HCT116 (cell line): ENCODE data around the gene BBS9. TPM values are rescaled to one million over a fixed set of nuclear protein-coding genes. Genes with fewer than 3 reads are reported as not detected.
"Not testable (repeated sequence)": the region's sequence is repeated elsewhere in the genome, so short reads cannot be mapped to it uniquely, and the experiment has no call there.

Source experiments
- ATAC-seq: fragments of 200-7000 bp; cut with Tn5 transposase; 2 replicates; pipeline ENCODE4 v1.9.1; 2020; ENCODE audit warnings: mild to moderate bottlenecking, moderate library complexity
- BruUV-seq: library from RNA; stranded (reverse); fragments of 400-500 nt; replicated peaks from 2 replicates; lab custom pipeline; 2021; lab: Mats Ljungman, UMichigan
- CTCF ChIA-PET: fragments of 300-600 bp; sonication (Branson Sonifier 250); formaldehyde crosslinking; loops from one replicate; lab custom pipeline; 2021; ENCODE audit warnings: antibody characterized with exemption; lab: Charles Lee
- POLR2A ChIA-PET: fragments of 300-600, 350-600 bp; sonication (Branson Sonifier 250); formaldehyde crosslinking; loops from one replicate; lab custom pipeline; 2021; ENCODE audit warnings: antibody characterized with exemption; lab: Charles Lee
- RAD21 ChIA-PET, 2 experiments: fragments of 300-600 bp; sonication (Branson Sonifier 250); formaldehyde crosslinking; loops; one replicate each; lab custom pipeline; 2023; ENCODE audit warnings: low total read pairs in 2 of 2; ENCODE audit not compliant: uncharacterized antibody in 2 of 2, unreplicated experiment in 2 of 2, low non-redundant PET in 1 of 2; lab: Charles Lee
- DNase-seq: peaks from one replicate; pipeline ENCODE4 v3.0.0-alpha.2; 2010; ENCODE audit warnings: low read depth, low spot score
- H2AFZ ChIP-seq: fragments of 200-600 bp; shearing (Covaris generic), sonication (generic); 2 replicates; pipeline ENCODE4 v1.6.1; 2017; ENCODE audit warnings: low read depth, mixed run types, mixed read lengths, antibody characterized with exemption, low read length; ENCODE audit not compliant: poor library complexity, severe bottlenecking
- H3K27ac ChIP-seq: 2 replicates; pipeline ENCODE4 v1.5.1; 2012; ENCODE audit warnings: low read depth, low read length
- H3K27me3 ChIP-seq: fragments of 200-600 bp; sonication (generic); 2 replicates; pipeline ENCODE4 v1.6.1; 2016; ENCODE audit warnings: mixed run types, low read length, mixed read lengths; ENCODE audit not compliant: insufficient read depth
- H3K36me3 ChIP-seq, 2 experiments: fragments of 200-500 bp in 1 of 2; fragments of 200-600 bp in 1 of 2; sonication (Bioruptor generic) in 1 of 2; sonication (generic) in 1 of 2; 2 replicates each; pipeline versions ENCODE4 v1.5.1 to v1.6.1; 2014 to 2016; ENCODE audit warnings: low read length in 2 of 2, inconsistent platforms in 1 of 2, mixed read lengths in 1 of 2, mixed run types in 1 of 2; ENCODE audit not compliant: insufficient read depth in 2 of 2, control insufficient read depth in 1 of 2
- H3K4me1 ChIP-seq, 2 experiments: fragments of 200-600 bp in 1 of 2; sonication (generic) in 1 of 2; 2 replicates each; pipeline versions ENCODE4 v1.5.1 to v1.6.1; 2012 to 2017; ENCODE audit warnings: low read length in 2 of 2, inconsistent platforms in 1 of 2, mild to moderate bottlenecking in 1 of 2, mixed read lengths in 1 of 2, mixed run types in 1 of 2, moderate library complexity in 1 of 2; ENCODE audit not compliant: insufficient read depth in 2 of 2, control insufficient read depth in 1 of 2
- H3K4me2 ChIP-seq: fragments of 200-600 bp; sonication (generic); 2 replicates; pipeline ENCODE4 v1.6.1; 2017; ENCODE audit warnings: mixed run types, low read length, mixed read lengths
- H3K4me3 ChIP-seq, 2 experiments: fragments of 200-600 bp in 1 of 2; sonication (generic) in 1 of 2; replicated peaks in 1 of 2; 2 replicates each; pipeline ENCODE4 v1.5.1; 2011 to 2016; ENCODE audit warnings: low read length in 2 of 2, control low read depth in 1 of 2, low read depth in 1 of 2, mild to moderate bottlenecking in 1 of 2, mixed read lengths in 1 of 2, mixed run types in 1 of 2
- H3K79me2 ChIP-seq: fragments of 200-600 bp; sonication (generic); 2 replicates; pipeline ENCODE4 v1.6.1; 2017; ENCODE audit warnings: mild to moderate bottlenecking, mixed run types, low read length, moderate library complexity, mixed read lengths; ENCODE audit not compliant: insufficient read depth
- H3K9ac ChIP-seq: fragments of 200-600 bp; sonication (generic); 2 replicates; pipeline ENCODE4 v1.6.1; 2016; ENCODE audit warnings: low read length, mixed read lengths
- H3K9me2 ChIP-seq: fragments of 200-600 bp; sonication (generic), shearing (Covaris generic); 2 replicates; pipeline ENCODE4 v1.6.1; 2017; ENCODE audit warnings: mixed run types, mild to moderate bottlenecking, moderate library complexity; ENCODE audit not compliant: insufficient read depth
- H3K9me3 ChIP-seq, 2 experiments: fragments of 200-500 bp in 1 of 2; fragments of 200-600 bp in 1 of 2; sonication (Bioruptor generic) in 1 of 2; sonication (generic) in 1 of 2; 2 replicates each; pipeline ENCODE4 v1.6.1; 2014 to 2017; ENCODE audit warnings: low read length in 2 of 2, mixed read lengths in 2 of 2, inconsistent platforms in 1 of 2, low read depth in 1 of 2, mild to moderate bottlenecking in 1 of 2, mixed run types in 1 of 2, moderate library complexity in 1 of 2; ENCODE audit not compliant: control insufficient read depth in 1 of 2, insufficient read depth in 1 of 2
- H4K20me1 ChIP-seq: fragments of 200-600 bp; sonication (generic), shearing (Covaris generic); 2 replicates; pipeline ENCODE4 v1.6.1; 2017; ENCODE audit warnings: mixed run types, mild to moderate bottlenecking, moderate library complexity; ENCODE audit not compliant: insufficient read depth
- CEBPB ChIP-seq: IDR thresholded peaks from 2 replicates; pipeline ENCODE4 v1.6.1; 2012; ENCODE audit warnings: low read depth
- CTCF ChIP-seq, 3 experiments: fragments of 200-600 bp in 1 of 3; sonication (generic) in 1 of 3; IDR thresholded peaks in 2 of 3; conservative IDR thresholded peaks in 1 of 3; 2 replicates each; pipeline ENCODE4 v1.5.1; 2012 to 2017; ENCODE audit warnings: low read depth in 2 of 3, low read length in 2 of 3, antibody characterized with exemption in 1 of 3, borderline replicate concordance in 1 of 3, control low read depth in 1 of 3, mild to moderate bottlenecking in 1 of 3, mixed read lengths in 1 of 3, mixed run types in 1 of 3, moderate library complexity in 1 of 3; ENCODE audit not compliant: insufficient read depth in 1 of 3
- ELF1 ChIP-seq: IDR thresholded peaks from 2 replicates; pipeline ENCODE4 v1.6.1; 2012; ENCODE audit warnings: low read depth, borderline replicate concordance
- EZH2 ChIP-seq: fragments of 200-600 bp; sonication (generic); IDR thresholded peaks from 2 replicates; pipeline ENCODE4 v1.6.1; 2017; ENCODE audit warnings: antibody characterized with exemption, mixed run types
- EZH2phosphoT487 ChIP-seq: fragments of 200-600 bp; IDR thresholded peaks from 2 replicates; pipeline ENCODE4 v1.6.1; 2018; ENCODE audit warnings: antibody characterized with exemption, borderline replicate concordance
- FOSL1 ChIP-seq: IDR thresholded peaks from 2 replicates; pipeline ENCODE4 v1.6.1; 2012; ENCODE audit warnings: low read depth
- MAX ChIP-seq: IDR thresholded peaks from 2 replicates; pipeline ENCODE4 v1.6.1; 2012
- POLR2AphosphoS5 ChIP-seq: IDR thresholded peaks from 2 replicates; pipeline ENCODE4 v1.6.1; 2011; ENCODE audit warnings: mild to moderate bottlenecking, low read depth, low read length, moderate library complexity
- RAD21 ChIP-seq: IDR thresholded peaks from 2 replicates; pipeline ENCODE4 v1.6.1; 2012; ENCODE audit warnings: low read depth, mild to moderate bottlenecking
- REST ChIP-seq: IDR thresholded peaks from 2 replicates; pipeline ENCODE4 v1.6.1; 2012; ENCODE audit warnings: low read depth
- SIN3A ChIP-seq: IDR thresholded peaks from 2 replicates; pipeline ENCODE4 v1.6.1; 2012; ENCODE audit warnings: low read depth
- SP1 ChIP-seq: IDR thresholded peaks from 2 replicates; pipeline ENCODE4 v1.6.1; 2012; ENCODE audit warnings: low read depth
- SRF ChIP-seq: IDR thresholded peaks from 2 replicates; pipeline ENCODE4 v1.6.1; 2012; ENCODE audit warnings: low read depth
- TCF7L2 ChIP-seq: IDR thresholded peaks from 2 replicates; pipeline ENCODE4 v1.7.0; 2011; ENCODE audit warnings: borderline replicate concordance, inconsistent platforms; ENCODE audit not compliant: insufficient read depth, insufficient read length; ENCODE audit errors: extremely low read depth
- YY1 ChIP-seq: IDR thresholded peaks from 2 replicates; pipeline ENCODE4 v1.6.1; 2011; ENCODE audit warnings: low read length, low read depth, moderate library complexity, mild to moderate bottlenecking; ENCODE audit not compliant: insufficient replicate concordance; ENCODE audit errors: extremely low read depth
- intact Hi-C: fragments of 100-400 bp; cut with micrococcal nuclease; formaldehyde crosslinking; loops from 2 replicates; pipeline ENCODE4 v1.10.0; 2022
- total RNA-seq: library from RNA; stranded (reverse); gene quantifications from one replicate; pipeline ENCODE4 v1.2.1, GENCODE V29; 2021; ENCODE audit not compliant: unreplicated experiment

BBS9 gene
- total RNA-seq, 1 experiment from 2014 or later = 7.1 TPM

- no peak for ATAC-seq
- TF ChIP-seq REST (no peak), ELF1 (no peak), FOSL1 (no peak), YY1 (no peak), TCF7L2 (no peak), MAX (no peak), EZH2phosphoT487 (no peak), CTCF (IDR thresholded peaks at IDR 0.05 in 2 of 3, conservative IDR thresholded peaks at IDR 0.05 in 1 of 3; ENCODE audit: borderline replicate concordance in 1 of 3, insufficient read depth in 1 of 3, low read depth in 2 of 3, low read length in 2 of 3) (no peak), SRF (no peak), CEBPB (no peak), POLR2AphosphoS5 (no peak), SP1 (no peak), RAD21 (no peak), SIN3A (no peak), EZH2 (no peak)
Measured at GRCh38 chr7:33217595-33217994, 88.2 kb downstream of the BBS9 start.

GRCh38 chr7:33218841-33219535, 89.6 kb downstream of the BBS9 start:
- DNase-seq, H3K27ac ChIP-seq, H3K27me3 ChIP-seq, H3K4me1 ChIP-seq, H3K9ac ChIP-seq, H4K20me1 ChIP-seq, CTCF ChIA-PET, H3K79me2 ChIP-seq, intact Hi-C loops, H3K36me3 ChIP-seq, H3K9me3 ChIP-seq, RAD21 ChIA-PET, ATAC-seq, H3K9me2 ChIP-seq, H3K4me2 ChIP-seq, POLR2A ChIA-PET, BruUV-seq, H3K4me3 ChIP-seq, H2AFZ ChIP-seq: not testable (repeated sequence)

More at GRCh38 chr7:33217595-33217994, 88.2 kb downstream of the BBS9 start:
- RAD21 ChIA-PET = no interaction called here
- intact Hi-C loops = no loop called here
- Histone ChIP-seq H3K9ac (no peak overlapping the region), H4K20me1 (no peaks in the 10 kb centered on the region), H3K9me2 (no peaks in the 10 kb centered on the region), H3K27me3 (no peaks in the 10 kb centered on the region), H3K9me3 (no peaks in the 10 kb centered on the region), H3K4me2 (no peak overlapping the region), H3K4me1 (no peaks in the 10 kb centered on the region), H3K27ac (no peak overlapping the region), H3K4me3 (no peak overlapping the region), H2AFZ (no peak overlapping the region), H3K79me2 (no peaks in the 10 kb centered on the region), H3K36me3 (no peaks in the 10 kb centered on the region)
- POLR2A ChIA-PET = no interaction called here
- BruUV-seq = no TSS peak
- CTCF ChIA-PET = no interaction called here
- no peak for DNase-seq
